GM21381 (cell line): Measurements from ENCODE around the gene SNRNP25.
"Not testable (repeated sequence)": the region's sequence is repeated elsewhere in the genome, so short reads cannot be mapped to it uniquely, and the experiment has no call there.

Experiments used
- ATAC-seq: cut with Tn5 transposase; IDR thresholded peaks from one replicate; pipeline ENCODE4 v1.9.1; 2021; ENCODE audit warnings: mild to moderate bottlenecking, moderate library complexity; ENCODE audit not compliant: unreplicated experiment

Gene SNRNP25

DNA sequence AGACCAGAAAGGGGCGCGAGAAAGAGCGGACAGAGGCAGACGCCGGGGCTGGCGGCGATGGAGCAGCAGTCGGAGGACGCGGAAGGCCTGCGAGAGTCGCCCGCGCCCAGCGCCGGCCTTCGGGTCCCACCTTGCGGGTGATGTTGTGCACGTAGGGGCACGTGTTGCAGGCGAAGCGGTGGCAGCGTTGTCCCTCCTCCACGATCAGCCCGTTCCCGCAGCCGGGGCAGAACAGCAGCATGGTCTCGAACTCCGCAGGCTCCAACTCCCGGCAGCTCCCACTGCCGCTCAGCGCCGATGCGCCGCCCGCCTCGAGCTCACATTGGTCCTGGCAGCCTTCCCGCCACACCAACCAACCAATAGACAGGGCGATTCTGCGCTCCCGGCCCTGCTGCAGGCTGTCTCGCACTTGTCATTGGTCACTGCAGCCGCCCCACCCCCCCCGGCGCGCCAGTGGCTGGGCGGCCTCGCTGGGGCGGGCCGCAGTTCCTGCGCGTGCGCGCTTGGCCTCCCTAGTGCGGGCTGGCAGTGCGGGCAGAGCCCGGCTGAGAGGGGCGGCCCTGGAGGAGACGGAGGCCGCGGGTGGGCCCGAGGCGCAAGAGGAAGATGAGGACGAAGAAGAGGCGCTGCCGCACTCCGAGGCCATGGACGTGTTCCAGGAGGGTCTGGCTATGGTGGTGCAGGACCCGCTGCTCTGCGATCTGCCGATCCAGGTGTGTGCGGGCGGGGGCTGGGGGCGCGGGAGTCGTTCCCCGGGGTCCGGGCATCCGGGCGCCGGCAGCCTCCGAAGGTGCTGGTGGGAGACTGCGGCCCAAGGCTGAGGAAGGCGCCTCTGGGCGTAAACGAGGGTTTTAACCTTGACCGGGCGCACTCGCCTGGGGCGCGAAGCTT is at the start of gene SNRNP25, which contains the start of gene POLR3K:
Gene SNRNP25 (plus strand): TSS at position 483 of the 891 bp plus-strand sequence. CDS start 189 bp downstream, at position 672.
Gene POLR3K (minus strand): TSS at position 263 of the 891 bp plus-strand sequence. CDS start 22 bp downstream, at position 241.
- ATAC-seq = peak; percentile 93

DNA sequence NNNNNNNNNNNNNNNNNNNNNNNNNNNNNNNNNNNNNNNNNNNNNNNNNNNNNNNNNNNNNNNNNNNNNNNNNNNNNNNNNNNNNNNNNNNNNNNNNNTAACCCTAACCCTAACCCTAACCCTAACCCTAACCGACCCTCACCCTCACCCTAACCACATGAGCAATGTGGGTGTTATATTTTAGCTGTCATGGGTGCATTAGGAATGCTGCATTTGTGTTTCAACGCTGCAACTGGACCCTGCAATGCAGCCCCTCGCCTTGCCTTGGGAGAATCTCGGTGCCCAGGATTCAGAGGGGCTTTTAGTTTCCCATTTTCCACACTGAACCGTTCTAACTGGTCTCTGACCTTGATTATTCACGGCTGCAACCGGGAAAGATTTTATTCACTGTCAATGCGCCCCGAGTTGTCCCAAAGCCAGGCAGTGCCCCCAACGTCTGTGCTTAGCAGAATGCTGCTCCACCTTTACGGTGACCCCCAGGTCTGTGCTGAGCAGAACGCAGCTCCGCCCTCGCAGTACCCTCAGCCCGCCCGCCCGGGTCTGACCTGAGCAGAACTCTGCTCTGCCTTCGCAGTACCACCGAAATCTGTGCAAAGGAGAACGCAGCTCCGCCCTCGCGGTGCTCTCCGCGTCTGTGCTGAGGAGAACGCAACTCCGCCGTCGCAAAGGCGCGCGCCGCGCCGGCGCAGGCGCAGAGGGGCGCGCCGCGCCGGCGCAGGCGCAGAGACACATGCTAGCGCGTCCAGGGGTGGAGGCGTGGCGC is 43.5 kb upstream of the SNRNP25 start:
- no peak for ATAC-seq

DNA sequence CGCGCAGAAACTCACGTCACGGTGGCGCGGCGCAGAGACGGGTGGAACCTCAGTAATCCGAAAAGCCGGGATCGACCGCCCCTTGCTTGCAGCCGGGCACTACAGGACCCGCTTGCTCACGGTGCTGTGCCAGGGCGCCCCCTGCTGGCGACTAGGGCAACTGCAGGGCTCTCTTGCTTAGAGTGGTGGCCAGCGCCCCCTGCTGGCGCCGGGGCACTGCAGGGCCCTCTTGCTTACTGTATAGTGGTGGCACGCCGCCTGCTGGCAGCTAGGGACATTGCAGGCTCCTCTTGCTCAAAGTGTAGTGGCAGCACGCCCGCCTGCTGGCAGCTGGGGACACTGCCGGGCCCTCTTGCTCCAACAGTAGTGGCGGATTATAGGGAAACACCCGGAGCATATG is 42.9 kb upstream of the SNRNP25 start:
- ATAC-seq = not testable (repeated sequence)

GRCh38 chr16:17062-17765 is 36.4 kb upstream of the SNRNP25 start:
- not testable (repeated sequence) for ATAC-seq

- not testable (repeated sequence) for ATAC-seq
These were observed 32.7 kb upstream of the SNRNP25 start for GRCh38 chr16:20886-21285.

DNA sequence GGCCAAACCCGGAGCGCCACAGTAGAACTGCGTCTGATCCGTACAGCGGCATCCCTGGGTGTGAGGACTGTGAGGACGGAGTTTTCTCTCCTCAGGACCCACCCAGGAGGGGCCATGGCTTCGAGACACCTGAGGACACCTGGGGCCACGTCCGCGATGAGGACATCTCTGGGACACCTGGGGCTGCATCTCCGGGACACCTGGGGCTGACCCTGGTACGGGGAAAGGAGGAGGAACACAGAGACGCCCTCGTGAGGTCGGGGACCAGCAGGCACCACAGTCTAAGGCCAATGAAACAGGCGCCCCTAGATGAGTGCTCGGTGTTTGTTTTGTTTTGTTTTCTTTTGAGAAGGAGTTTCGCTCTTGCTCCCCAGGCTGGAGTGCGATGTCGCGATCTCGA is 29.5 kb upstream of the SNRNP25 start:
- ATAC-seq = not testable (repeated sequence)

DNA sequence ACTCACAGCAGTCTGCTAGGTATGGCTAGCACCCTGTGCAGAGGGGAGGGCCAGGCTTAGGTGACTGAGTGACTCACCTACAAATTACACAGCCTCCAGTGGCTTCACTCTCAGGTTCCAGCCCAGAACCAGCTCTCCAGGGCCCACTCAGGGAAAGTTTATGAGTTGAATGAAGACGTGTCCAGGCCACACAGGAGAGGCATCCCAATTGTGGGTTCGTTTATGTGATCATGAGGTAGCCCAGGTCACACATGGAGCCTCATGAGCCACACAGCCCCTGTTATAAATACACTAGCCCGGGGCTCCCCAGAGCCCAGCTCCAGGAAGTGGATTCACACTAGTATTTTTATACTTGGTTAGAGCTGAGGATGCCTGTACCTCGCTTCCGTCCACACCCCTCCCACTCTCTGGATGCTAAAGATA is 27.7 kb upstream of the SNRNP25 start:
- not testable (repeated sequence) for ATAC-seq

DNA sequence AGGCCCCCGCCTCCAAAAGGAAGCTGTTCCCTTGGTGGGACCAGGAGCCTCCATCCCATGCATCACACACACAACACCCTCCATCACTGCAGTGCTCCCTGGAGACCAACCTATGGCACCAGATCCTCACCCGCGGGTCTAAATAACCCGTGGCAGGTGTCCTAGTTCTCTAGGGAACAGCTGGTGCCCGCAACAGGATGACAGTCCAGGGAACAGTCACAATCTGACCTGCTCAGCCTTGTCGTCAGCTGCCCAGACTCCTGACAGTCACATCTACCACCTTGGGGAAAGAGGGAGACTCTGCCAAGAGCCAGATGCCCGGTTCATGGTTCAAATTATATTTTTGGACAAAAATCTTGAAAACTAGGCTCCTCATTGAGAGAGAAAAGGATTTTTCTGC is 23.0 kb upstream of the SNRNP25 start:
- not testable (repeated sequence) for ATAC-seq

DNA sequence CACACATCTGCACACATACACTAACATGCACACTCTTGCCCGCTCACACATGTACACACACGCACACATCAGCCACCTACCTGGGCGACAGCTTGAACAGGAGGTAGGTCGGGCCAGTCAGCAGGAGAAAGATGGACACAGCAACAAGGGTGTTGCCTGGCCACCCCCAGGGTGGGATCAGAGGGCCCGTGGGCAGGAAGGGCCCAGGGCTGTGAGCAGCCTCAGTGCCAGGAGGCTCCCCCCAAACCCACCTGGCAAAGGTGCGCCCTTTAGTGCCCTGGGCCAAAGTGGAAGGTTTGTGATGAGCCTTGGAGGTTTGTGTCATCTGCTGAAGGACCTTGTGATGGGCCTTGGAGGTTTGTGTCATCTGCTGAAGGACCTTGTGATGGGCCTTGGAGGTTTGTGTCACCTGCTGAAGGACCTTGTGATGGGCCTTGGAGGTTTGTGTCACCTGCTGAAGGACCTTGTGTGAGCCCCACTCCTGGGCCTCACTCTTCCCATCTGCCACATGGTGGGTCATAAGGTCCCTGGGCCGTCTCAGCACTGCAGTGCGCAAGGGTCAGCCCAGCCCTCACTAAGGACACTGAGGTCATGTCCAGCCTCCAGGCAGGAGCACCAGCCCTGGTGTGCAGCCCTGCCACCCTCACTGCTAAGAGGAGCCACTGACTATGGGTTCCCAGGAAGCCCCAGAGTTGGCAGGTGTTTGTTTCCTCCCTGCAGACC is 20.3 kb upstream of the SNRNP25 start:
- not testable (repeated sequence) for ATAC-seq

DNA sequence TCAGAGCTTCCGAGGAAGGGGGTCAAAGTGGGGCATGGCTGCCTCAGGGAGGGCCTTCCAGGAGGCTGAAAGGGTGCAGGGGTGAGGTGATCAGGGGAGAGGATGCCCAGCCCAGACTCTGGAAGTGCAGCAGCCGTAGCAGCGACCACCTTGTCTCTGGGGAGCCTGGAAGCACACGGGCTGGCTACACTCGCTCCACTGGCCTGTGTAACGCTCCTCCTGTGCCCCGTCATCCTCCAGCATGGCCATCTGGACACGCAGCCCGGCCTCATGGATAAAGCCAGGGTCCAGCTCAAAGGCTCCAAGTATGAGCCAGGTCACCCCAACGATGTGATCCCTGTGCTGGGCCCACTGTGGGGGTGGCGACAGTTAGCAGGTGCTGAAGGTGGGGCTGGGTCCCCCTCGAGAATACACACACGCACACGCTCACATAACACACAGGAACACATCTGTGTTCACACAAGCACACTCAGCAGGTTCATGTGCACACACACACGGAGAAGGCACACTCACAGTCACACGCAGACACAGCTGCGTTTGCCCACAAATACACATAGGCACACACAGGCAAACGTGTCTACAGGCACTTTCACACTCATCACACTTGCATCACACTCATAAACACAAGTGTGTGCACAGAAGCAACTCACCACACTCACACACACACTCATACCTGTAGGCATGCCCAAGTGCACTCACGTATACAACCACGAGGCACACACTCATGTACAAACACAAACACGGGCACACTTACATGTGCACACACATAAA is 19.6 kb upstream of the SNRNP25 start:
- no peak for ATAC-seq

GRCh38 chr16:34648-34987 is 19.0 kb upstream of the SNRNP25 start:
- no peak for ATAC-seq

DNA sequence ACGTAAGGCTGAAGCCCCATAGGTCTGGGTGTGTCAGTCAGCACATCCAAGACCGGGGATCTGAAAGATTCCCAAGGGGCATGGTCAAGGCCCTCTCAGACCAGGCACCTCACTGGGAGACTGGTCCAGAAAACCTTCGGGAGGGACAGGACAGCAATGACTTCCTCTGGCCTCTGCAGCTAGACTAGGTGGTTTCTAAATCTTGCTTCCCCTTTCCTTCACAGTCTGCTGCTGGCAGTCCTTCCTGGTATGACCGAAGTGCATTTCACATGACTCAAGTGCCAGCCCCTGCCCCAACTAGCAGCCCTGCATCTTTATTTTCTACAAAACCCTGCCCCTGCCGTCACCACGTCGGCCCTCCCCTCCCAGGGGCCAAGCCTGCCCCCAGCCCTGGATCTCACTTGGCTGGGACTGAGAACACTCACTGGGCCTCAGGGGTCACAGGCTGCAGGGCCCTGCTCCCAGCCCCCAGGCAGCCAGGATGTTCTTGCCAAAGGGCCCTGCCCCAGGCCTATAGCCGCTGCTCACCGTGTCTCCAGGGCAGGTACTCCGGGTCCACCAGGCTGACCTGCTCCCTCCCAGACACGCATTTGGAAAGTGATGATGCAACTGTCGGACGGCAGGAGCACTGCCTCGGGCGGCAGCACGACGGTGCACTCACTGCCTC is 18.5 kb upstream of the SNRNP25 start:
- ATAC-seq = no peak

DNA sequence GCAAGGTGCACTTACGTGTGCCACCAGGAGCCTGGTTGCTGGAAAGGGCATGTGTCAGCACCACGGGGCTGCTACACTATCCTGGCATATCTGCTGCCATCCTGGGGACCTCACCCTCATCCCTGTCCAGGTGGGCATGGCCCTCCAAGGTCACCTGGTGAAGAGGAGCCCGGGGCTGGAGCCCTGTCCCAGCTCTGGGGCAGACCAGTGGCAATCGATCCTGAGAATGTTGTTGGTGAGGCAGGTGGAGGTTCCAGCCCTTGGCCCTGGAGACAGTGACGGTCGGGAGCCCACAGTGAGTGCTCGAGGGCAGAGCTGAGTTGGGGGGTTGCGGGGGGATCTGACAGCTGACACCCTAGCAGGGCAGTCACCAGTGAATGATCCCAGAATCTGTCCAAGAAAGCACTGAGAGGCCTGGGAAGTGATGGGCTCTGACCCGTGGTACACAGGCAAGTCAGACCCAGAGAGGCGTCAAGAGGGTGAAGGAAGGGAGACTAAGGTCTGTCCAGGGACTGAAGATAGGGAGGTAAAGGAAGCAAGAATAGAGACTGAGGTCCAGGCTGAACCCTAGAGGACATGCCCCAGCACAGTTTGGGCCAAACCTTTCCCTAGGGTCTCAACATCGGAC is 17.8 kb upstream of the SNRNP25 start:
- ATAC-seq = no peak

- ATAC-seq = no peak
These were observed 17.2 kb upstream of the SNRNP25 start for GRCh38 chr16:36336-36984.

- ATAC-seq = no peak
These were observed 16.1 kb upstream of the SNRNP25 start for GRCh38 chr16:37511-37910.

DNA sequence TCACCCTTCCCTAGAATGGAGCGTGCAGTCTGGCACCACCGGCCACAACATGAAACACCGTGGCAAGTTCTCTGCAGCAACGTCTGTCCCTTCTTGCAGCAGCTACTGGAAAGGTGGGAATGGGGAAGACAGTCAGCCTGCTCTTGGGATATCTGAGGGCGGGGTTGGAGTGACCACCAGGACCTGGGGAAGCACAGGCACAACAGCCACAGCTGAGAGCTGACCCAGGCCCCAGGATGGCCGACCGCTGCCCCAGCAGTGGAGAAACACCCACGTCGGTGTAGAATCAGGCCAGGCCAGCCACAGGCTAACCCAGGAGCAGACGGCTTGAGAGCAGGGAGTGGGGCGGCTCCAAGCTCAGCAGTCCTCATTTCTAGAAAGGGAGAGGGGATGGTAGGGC is 15.4 kb upstream of the SNRNP25 start:
- ATAC-seq = not testable (repeated sequence)

DNA sequence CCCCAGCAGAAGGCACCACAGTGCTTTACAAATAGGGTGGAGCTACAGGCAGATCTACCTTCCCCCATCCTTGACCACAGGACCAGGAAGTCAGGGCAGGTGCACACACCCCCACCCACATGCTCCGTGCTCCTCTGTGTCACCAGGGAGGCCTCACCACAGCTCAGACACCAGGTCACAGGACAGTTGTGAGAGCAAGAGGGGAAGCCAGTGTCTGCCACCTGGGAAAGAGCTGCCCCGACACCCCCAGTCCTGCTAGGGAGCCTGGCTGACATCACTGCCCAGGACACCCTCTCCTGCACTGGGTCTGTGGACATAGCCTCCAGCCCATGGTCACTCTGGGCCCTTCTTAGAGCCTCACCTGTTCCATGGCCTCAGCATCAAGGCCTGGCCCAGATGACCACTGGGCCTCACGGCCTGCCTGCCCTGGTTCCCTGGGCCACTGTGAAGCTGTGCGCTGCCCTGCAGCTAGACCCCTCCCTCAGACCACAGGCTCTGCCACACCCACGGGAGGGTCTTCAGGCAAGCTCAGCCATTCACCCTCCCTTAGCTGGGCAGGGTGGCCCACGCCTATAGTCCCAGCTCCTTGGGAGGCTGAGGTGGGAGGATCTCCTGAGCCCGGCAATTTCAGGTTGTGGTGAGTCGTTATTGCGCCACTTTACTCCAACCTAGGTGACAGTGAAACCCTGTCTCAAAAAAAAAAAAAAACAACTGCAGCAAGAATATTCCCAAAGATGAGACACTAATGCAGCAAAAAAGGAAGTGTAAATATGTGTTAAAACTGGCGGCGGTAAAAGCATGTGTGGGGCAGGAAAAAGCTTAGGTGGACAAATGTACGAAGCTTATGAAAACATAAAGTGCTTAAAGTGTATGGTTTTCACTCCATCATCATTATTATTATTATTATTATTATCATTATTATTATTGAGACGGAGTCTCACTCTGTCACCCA is 14.4 kb upstream of the SNRNP25 start:
- ATAC-seq = peak; percentile 68
